A673 (cell line): ENCODE results near the gene IFT57.
"Not testable (repeated sequence)": the region's sequence is repeated elsewhere in the genome, so short reads cannot be mapped to it uniquely, and the experiment has no call there.

ENCODE experiments used
- EZH2 ChIP-seq: fragments of 200-600 bp; sonication (generic); IDR thresholded peaks from 2 replicates; pipeline ENCODE4 v1.6.1; 2017; ENCODE audit warnings: borderline replicate concordance, low read depth, mild to moderate bottlenecking, mixed read lengths, antibody characterized with exemption, low read length; ENCODE audit not compliant: poor library complexity, severe bottlenecking
- TF ChIP-seq, protein P1 (sequence below): fragments of 300-800, 200-600 bp; sonication (generic); conservative IDR thresholded peaks from 2 replicates; pipeline ENCODE4 v1.5.1; 2017; ENCODE audit warnings: low read depth, mild to moderate bottlenecking, antibody characterized with exemption, low read length, moderate library complexity, mixed read lengths

DNA sequence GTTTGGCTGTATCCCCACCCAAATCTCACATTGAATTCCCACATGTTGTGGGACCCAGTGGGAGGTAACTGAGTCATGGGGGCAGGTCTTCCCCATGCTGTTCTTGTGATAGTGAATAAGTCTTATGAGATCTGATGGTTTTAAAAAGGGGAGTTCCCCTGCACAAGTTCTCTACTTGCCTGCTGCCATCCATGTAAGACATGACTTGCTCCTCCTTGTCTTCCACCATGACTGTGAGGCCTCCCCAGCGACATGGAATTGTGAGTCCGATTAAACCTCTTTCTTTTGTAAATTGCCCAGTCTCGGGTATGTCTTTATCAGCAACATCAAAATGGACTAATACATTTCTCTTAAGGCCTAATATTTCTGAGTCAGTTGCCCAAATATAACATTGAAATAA lies 46.0 kb upstream of the IFT57 start:
- not testable (repeated sequence) for TF ChIP-seq EZH2
- TF ChIP-seq, protein P1, sequence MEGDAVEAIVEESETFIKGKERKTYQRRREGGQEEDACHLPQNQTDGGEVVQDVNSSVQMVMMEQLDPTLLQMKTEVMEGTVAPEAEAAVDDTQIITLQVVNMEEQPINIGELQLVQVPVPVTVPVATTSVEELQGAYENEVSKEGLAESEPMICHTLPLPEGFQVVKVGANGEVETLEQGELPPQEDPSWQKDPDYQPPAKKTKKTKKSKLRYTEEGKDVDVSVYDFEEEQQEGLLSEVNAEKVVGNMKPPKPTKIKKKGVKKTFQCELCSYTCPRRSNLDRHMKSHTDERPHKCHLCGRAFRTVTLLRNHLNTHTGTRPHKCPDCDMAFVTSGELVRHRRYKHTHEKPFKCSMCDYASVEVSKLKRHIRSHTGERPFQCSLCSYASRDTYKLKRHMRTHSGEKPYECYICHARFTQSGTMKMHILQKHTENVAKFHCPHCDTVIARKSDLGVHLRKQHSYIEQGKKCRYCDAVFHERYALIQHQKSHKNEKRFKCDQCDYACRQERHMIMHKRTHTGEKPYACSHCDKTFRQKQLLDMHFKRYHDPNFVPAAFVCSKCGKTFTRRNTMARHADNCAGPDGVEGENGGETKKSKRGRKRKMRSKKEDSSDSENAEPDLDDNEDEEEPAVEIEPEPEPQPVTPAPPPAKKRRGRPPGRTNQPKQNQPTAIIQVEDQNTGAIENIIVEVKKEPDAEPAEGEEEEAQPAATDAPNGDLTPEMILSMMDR, result not testable (repeated sequence)
